22Rv1 (cell line): Measurements from ENCODE around the gene KCTD2.

Experiments used
- CTCF ChIP-seq: fragments of 450-650 bp; IDR thresholded peaks from 2 replicates; pipeline ENCODE4 v1.5.1; 2017; ENCODE audit warnings: mild to moderate bottlenecking
- ZFX ChIP-seq: fragments of 450-650 bp; IDR thresholded peaks from 2 replicates; pipeline ENCODE4 v1.6.1; 2017; ENCODE audit warnings: antibody characterized with exemption, borderline replicate concordance

DNA sequence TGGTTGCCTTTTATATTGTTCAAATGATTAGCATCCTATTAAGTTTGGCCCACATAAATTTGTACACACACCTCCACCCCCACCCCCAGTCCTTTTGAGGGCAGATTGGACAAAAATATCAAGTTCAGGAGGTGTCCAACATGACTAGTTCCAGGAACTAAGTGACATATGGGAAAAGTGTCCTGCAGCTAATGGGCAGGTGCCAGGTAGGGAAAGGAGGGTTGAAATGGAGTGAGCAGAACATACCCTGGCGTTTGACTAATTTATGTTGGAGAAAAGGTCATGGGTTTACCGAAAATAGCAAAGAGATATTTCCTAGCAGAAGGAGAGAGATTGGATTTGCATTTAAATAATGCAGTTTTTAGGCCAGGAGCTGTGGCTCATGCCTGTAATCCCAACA, 4.9 kb downstream of the KCTD2 start:
- TF ChIP-seq CTCF (no peak), ZFX (no peak)
